Stimulated activated CD4-positive, alpha-beta T cell treated with anti-CD3 and anti-CD28 coated beads, Interleukin-12 subunit alpha, Interleukin-12 subunit beta, amount 100 ng/mL, for 4 hours (primary cell): ENCODE results near the gene CACNA1A.

Source experiments
- DNase-seq: peaks from one replicate; pipeline ENCODE4 v3.0.0-alpha.2; 2020

CACNA1A gene

DNA sequence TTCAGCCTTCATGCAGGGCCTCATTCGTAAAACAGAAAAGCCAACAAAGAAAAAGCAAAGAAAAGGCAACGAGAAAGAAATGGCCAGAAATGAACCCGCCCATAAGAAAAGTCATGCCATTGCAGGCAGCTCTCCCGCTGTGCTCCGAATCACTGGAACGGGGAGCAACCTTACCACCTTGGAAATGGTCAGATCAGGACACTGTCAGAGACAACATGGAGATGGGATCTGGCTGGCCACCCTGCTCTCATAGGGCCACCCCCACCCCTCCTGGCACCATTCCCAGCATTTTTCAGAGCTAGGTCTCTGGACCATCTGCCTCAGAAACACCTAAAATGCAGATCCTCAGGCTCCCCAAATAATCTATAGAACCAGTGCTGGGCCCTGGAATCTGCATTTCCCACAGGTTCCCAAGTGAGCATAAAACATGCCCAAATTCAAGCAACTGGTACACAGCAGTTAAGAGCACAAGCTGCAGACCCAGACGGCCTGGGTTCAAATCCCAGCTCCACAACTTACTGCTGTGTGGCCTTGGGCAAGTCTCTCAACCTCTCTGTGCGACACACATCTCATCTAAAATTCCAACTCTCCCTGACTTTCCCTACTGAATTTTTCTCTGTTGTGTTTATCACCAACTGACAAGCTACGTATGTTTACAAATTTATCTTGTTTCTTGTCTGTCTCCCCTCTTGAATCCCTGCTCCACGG is 204.5 kb downstream of the CACNA1A start:
- no peak for DNase-seq

- DNase-seq = no peak
These were observed 205.8 kb downstream of the CACNA1A start for GRCh38 chr19:13300421-13301030.

DNA sequence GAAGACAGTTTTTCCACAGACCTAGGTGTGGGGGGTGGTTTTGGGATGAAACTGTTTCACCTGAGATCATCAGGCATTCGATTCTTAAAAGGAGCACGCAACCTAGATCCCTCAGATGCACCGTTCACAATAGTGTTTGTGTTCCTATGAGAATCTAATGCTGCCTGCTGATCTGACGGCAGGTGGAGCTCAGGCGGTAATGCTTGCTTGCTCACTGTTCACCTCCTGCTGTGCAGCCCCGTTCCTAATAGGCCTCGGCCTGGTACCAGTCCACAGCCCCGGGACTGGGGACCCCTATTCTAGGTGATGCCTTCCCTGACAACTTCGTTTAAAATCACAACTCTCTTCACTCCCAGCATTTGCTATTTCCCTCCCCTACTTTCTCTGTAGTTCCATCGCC is 206.4 kb downstream of the CACNA1A start:
- DNase-seq = no peak

DNA sequence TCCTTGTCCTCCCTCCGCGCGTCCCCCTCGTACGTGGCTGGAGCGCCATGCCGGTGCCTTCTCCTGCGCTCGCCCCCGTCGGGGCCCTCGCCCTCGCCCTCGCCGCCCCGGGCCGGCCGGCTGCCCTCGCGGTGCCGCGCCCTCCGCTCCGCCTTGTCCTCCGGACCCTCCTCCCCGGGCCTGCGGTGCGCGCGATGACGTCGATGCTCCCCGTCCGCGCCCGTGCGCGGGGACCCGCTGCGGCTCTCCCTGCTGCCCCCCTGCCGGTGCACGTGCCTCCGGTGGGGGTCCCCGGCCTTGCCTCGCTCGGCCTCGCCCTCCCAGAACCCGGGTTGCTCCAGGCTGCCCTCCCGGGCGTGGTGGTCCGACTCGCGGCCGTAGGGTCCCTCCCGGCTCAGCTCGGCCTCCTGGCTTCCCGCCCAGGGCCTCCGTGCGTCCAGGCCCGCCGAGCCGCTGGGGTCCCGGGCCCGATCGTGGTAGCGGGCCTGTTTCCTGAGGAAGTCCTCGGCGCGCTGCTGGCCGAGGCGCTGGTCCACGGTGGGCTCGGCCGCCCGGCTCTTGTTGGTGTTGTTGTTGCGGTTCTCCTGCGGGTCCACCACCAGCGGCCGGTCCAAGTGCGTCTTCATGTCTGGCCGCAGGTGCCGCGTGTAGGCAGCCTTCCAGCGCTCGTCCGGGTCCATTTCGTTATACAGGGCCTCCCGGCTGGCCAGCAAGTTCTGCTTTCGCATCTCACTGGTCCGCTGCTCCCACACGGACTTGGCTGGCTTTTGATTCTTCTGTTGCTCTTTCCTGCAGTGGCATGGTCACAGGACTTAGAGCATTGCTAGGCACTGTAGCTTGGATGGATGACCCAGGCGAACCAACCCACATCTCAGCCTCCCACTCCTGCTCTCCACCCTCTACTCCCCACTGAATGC is 207.5 kb downstream of the CACNA1A start:
- no peak for DNase-seq

GRCh38 chr19:13297023-13297422 is 209.3 kb downstream of the CACNA1A start:
- no peak for DNase-seq

DNA sequence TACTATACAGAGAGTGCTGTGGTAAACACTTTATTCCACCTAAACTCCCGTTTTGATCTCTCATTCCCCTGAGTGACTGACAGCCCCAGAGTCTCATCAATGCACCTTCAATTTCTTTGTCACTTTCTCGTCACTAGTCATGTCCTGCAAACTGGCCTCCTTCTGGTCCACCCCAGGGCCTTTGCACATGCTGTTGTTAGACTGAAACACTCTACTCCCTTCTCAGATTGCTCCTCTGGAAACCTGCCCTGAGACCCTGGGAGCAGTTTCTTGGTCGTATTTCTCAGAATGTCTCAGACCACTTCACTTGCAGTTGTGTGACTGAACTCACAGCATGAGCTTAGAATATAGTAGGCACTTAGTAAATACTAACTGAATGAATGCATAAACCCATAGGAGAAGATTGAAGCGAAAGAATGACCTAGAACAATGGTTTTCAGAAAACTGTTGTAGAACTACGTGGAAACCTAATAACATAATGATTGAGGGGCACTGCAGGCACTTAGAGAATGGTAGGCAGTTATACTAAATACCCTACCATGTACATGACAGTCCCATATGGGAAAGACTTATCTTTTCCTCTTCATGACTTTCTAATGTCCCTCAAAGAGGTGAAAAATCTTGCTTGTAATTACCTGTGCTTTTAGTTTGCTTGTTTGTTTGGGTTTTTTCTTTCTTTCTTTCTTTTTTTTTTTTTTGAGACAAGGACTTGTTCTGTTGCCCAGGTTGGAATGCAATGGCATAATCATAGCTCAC is 211.3 kb downstream of the CACNA1A start:
- DNase-seq = no peak

DNA sequence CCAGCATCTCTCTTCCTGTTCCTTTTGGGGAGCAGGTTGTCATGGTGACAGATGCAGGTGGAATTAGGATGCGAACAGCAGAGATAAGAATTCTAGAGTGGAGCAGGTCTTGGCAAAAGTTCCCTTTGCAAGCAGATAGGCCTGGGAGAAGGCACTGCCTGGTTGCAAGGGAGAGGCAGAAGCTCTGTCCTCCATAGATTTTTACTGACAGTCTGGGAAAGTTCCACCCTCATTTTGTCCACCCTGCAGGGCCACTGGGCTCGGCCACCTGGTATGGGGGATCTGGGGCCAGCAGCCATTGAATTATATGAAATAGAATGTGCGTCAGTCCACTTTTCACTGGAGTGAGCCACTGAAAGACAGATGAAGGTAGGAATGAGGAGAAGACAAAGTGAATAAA is 214.4 kb downstream of the CACNA1A start:
- DNase-seq = no peak

GRCh38 chr19:13290741-13291140 is 215.5 kb downstream of the CACNA1A start:
- DNase-seq = no peak

DNA sequence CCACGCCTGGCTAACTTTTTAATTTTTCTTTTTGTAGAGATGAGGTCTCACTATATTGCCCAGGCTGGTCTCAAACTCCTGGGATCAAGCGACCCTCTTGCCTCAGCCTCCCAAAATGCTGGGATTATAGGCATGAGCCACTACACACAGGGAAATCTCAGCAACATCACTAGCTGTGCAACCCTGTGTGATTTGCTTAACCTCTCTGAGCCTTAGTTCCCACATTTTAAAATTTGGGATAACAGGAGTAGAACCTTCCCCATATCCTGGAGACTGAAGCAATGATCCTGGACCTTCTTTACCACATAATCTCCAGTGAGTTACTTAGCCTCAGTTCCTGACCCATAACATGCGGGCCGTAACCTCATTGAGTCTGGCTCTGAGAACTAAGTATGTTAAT is 217.0 kb downstream of the CACNA1A start:
- no peak for DNase-seq

DNA sequence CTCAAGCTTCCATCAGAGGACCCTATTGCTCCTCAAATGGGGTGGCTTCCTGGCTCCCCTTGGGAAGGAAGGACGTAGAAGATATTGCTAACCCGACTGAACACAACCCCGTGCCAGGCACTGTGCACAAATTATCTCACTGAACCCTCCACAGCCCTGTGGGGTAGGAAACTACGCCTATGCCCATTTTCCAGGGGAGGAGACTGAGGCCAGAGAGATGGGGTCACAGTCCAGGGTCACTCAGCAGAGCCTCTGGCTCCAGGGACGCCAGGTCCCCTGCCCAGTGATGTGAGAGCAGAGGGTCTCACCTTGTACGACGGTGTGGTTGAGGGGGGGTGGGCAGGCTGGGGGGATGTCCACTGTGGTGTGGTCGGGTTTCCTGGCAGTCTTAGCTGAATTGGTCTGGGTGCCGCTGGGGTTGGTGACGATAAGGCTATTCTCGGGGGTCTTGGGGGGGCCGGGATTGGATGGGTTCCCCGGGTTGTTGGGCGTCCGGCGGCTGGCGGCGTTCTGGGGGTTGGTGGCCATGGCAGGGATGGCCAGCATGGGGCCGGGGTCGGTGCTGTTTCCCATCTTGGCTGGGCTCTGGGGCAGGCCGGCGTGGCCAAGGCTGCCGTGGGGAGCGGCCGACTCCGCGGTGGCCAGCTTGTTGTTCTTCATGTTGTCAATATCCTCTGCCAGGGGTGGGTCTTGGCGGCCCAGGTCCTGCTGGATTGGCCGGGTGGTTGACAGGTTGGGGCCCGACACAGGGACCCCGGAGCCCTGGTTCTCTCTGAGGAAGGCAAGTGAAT is 219.9 kb downstream of the CACNA1A start:
- DNase-seq = no peak

GRCh38 chr19:13284929-13285928 is 221.1 kb downstream of the CACNA1A start:
- no peak for DNase-seq

DNA sequence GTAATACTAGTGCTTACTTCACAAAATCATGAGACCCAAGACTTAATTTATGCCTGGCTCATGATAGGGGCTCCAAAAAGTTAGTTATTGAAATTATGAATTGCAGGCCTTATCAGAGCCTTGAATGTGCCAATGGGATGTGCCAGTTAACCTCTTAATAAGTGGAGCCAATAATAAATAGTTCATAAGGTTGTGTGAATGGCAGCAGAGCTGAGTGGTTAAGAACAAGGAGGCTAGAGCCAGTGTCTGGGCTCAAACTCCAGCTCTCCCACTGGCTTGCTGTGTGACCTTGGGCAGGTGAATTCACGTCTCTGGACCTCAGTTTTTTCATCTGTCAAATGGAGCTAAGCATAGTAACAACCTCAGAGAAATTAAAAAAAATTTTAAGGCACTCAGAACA is 222.4 kb downstream of the CACNA1A start:
- no peak for DNase-seq

DNA sequence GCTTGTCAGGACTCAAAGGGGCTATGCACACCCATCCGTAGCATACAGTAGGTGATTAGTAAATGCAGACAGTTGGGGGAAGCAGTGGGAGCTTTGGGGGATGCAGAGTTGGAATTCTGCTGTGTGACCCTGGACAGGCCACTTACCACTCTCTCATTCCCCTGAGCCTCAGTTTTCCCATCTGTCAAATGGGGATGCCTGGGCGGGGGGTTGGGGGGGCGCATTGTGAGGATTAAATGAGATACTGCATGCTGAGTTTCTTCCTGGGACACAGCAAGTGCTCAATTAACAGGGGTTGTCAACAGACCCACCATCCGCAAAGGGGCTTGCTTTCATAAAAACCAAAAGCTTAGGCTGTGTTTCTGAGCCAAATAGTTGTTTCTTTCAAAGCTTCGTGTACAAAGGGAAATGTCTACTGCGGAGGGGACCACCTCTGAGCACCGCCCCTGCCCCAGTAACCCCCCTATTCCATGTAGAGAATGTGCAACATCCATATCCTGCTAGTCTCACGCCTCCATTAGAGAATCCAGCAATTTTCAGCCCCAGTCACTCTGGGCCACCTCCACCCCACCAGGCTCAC is 223.7 kb downstream of the CACNA1A start:
- no peak for DNase-seq

GRCh38 chr19:13281567-13282291 is 224.6 kb downstream of the CACNA1A start:
- no peak for DNase-seq

GRCh38 chr19:13277104-13277809 is 229.0 kb downstream of the CACNA1A start:
- DNase-seq = peak; percentile 38

- no peak for DNase-seq
These were observed 231.1 kb downstream of the CACNA1A start for GRCh38 chr19:13275016-13275722.

DNA sequence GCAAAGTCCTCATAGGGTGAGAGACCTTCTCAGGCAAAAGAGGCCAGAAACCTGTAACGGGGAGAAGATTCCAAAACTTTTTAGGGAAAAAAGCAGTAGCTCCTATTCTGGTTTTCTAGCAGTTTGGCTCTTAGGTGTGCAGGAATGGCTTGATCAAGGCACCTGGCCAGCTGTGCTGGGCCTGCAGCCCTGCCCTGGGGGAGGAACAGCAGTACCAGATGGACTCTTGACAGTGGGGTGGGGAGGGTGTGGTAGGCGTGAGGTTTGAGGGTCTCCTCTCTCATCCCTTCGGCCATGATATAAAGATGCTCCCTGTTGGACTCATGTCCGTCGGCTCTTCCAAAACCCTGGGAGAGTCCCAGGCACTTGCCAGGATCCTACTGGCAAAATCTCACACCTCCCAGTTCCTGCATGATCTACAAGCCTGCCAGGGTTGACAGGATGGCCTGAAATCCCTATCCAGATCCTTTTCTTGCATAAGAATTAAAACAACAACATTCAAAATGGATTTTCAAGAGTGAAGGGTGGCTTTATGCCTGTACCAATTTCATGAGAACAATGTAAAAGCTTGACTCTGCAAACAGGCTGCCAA is 235.7 kb downstream of the CACNA1A start:
- DNase-seq = no peak

GRCh38 chr19:13269348-13269747 is 236.9 kb downstream of the CACNA1A start:
- DNase-seq = no peak
